OCI-LY1 (cell line): ENCODE results near the gene SLC51B.

Experiments used
- H2AFZ ChIP-seq: fragments of 200-600 bp; sonication (generic), shearing (Covaris generic); 2 replicates; pipeline ENCODE4 v1.6.0; 2014; ENCODE audit warnings: antibody characterized with exemption, mild to moderate bottlenecking, low read length
- H3F3A ChIP-seq: fragments of 200-600 bp; sonication (generic), shearing (Covaris generic); 2 replicates; pipeline ENCODE4 v1.6.0; 2014; ENCODE audit warnings: mild to moderate bottlenecking, antibody characterized with exemption, low read length, moderate library complexity; ENCODE audit not compliant: insufficient read depth
- H3K27ac ChIP-seq: fragments of 200-600 bp; sonication (generic); 2 replicates; pipeline ENCODE4 v1.5.1; 2014; ENCODE audit warnings: low read length, mixed run types, mild to moderate bottlenecking, low read depth; ENCODE audit not compliant: poor library complexity, severe bottlenecking
- H3K27me3 ChIP-seq: fragments of 200-600 bp; sonication (generic); 2 replicates; pipeline ENCODE4 v1.6.0; 2014; ENCODE audit warnings: antibody characterized with exemption, mild to moderate bottlenecking, low read length, moderate library complexity; ENCODE audit not compliant: insufficient read depth
- H3K36me3 ChIP-seq: fragments of 200-600 bp; sonication (generic); 2 replicates; pipeline ENCODE4 v1.6.1; 2014; ENCODE audit warnings: mild to moderate bottlenecking, antibody characterized with exemption, low read length, moderate library complexity, mixed read lengths; ENCODE audit not compliant: insufficient read depth
- H3K4me1 ChIP-seq: fragments of 200-600 bp; sonication (generic); 2 replicates; pipeline ENCODE4 v1.5.1; 2014; ENCODE audit warnings: mild to moderate bottlenecking, low read length, moderate library complexity; ENCODE audit not compliant: insufficient read depth, severe bottlenecking
- H3K4me2 ChIP-seq: fragments of 200-600 bp; sonication (generic), shearing (Covaris generic); 2 replicates; pipeline ENCODE4 v1.6.1; 2014; ENCODE audit warnings: low read length
- H3K4me3 ChIP-seq: fragments of 200-600 bp; sonication (generic); 2 replicates; pipeline ENCODE4 v1.5.1; 2014; ENCODE audit warnings: low read length, low read depth, mild to moderate bottlenecking, mixed read lengths; ENCODE audit not compliant: poor library complexity, severe bottlenecking
- H3K79me2 ChIP-seq: fragments of 200-600 bp; shearing (Covaris generic); 2 replicates; pipeline ENCODE4 v1.6.1; 2016; ENCODE audit warnings: mixed run types, low read length, mixed read lengths; ENCODE audit not compliant: insufficient read depth
- H3K9ac ChIP-seq: fragments of 200-600 bp; sonication (generic), shearing (Covaris generic); 2 replicates; pipeline ENCODE4 v1.6.1; 2014; ENCODE audit warnings: mild to moderate bottlenecking, low read length, mixed read lengths
- H3K9me2 ChIP-seq: fragments of 200-600 bp; sonication (generic), shearing (Covaris generic); 2 replicates; pipeline ENCODE4 v1.6.1; 2014; ENCODE audit warnings: low read depth, mild to moderate bottlenecking, low read length, mixed read lengths
- H3K9me3 ChIP-seq: fragments of 200-600 bp; shearing (Covaris generic); 2 replicates; pipeline ENCODE4 v1.6.1; 2014; ENCODE audit warnings: low read length, mixed read lengths
- H4K20me1 ChIP-seq: fragments of 200-600 bp; sonication (generic), shearing (Covaris generic); 2 replicates; pipeline ENCODE4 v1.6.0; 2016; ENCODE audit warnings: mild to moderate bottlenecking, low read length; ENCODE audit not compliant: insufficient read depth
- EZH2 ChIP-seq: fragments of 200-600 bp; sonication (generic), shearing (Covaris generic); IDR thresholded peaks from 2 replicates; pipeline ENCODE4 v1.8.0; 2017; ENCODE audit warnings: borderline replicate concordance, mixed run types, mild to moderate bottlenecking, antibody characterized with exemption, low read length, moderate library complexity, mixed read lengths
- TF ChIP-seq, protein P1 (sequence below): fragments of 200-600 bp; sonication (generic), shearing (Covaris generic); IDR thresholded peaks from 2 replicates; pipeline ENCODE4 v1.5.1; 2017; ENCODE audit warnings: mild to moderate bottlenecking, antibody characterized with exemption, low read length, moderate library complexity, mixed read lengths

SLC51B gene

DNA sequence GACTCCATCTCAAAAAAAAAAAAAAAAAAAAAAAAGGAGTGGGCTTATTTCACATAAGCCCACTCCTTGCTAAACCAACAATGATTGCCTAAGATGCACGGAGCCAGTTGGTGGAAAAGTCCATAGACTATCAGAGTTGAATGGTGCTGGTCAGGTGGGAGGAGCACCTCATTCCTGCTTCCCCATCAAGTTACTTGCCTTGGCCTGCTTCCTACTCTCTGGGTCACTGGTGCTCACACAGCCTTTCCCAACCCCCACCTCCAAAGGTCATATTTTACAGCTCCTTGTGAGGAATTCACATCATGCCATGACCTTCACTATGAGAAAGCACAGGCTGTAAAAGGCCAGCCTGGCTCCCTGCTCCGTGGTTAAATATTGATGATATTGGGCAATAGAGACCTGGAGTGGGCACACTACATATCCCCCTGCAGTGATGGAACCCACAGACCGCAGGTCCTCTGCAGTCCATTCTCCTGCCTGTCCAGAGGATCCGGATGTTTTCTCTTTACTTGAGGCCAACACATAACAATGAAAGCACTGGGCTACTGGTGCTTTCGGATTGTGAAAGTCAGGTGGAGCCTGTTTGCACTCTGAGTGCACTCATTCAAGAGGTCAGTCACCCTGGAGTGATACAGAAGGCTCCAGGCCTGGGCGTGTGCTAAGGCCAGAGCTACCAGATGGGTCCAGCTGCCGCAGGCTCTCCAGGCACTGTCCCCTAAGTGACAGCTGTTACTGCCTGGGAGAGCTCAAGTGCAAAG is at the start of gene SLC51B:
Gene SLC51B, plus strand, starts transcription at position 664 of the 758 bp plus-strand sequence. CDS start 4,618 bp downstream, outside the sequence.
- no peaks in the 10 kb centered on the region; the same call in 1 of the 2 replicates for H3K27me3 ChIP-seq
- no peak within 1 kb of the TSS for H3K4me2 ChIP-seq
- no peaks in the 10 kb centered on the region for H3K9me3 ChIP-seq
- TF ChIP-seq EZH2: no peak
- TF ChIP-seq, protein P1, sequence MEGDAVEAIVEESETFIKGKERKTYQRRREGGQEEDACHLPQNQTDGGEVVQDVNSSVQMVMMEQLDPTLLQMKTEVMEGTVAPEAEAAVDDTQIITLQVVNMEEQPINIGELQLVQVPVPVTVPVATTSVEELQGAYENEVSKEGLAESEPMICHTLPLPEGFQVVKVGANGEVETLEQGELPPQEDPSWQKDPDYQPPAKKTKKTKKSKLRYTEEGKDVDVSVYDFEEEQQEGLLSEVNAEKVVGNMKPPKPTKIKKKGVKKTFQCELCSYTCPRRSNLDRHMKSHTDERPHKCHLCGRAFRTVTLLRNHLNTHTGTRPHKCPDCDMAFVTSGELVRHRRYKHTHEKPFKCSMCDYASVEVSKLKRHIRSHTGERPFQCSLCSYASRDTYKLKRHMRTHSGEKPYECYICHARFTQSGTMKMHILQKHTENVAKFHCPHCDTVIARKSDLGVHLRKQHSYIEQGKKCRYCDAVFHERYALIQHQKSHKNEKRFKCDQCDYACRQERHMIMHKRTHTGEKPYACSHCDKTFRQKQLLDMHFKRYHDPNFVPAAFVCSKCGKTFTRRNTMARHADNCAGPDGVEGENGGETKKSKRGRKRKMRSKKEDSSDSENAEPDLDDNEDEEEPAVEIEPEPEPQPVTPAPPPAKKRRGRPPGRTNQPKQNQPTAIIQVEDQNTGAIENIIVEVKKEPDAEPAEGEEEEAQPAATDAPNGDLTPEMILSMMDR: no peak
- H4K20me1 ChIP-seq: no peaks in the 10 kb centered on the region
- H3K9ac ChIP-seq: no peak within 1 kb of the TSS
- H3K9me2 ChIP-seq: no peaks in the 10 kb centered on the region
- H3K4me3 ChIP-seq: no peak within 1 kb of the TSS
- peaks cover 10% of the 10 kb centered on the region for H3K4me1 ChIP-seq
- no peaks in the 10 kb centered on the region for H3K36me3 ChIP-seq
- no peak within 1 kb of the TSS for H3K27ac ChIP-seq
- no peaks in the 10 kb centered on the region for H3F3A ChIP-seq
- no peak within 1 kb of the TSS for H2AFZ ChIP-seq
- no peaks in the 10 kb centered on the region for H3K79me2 ChIP-seq

DNA sequence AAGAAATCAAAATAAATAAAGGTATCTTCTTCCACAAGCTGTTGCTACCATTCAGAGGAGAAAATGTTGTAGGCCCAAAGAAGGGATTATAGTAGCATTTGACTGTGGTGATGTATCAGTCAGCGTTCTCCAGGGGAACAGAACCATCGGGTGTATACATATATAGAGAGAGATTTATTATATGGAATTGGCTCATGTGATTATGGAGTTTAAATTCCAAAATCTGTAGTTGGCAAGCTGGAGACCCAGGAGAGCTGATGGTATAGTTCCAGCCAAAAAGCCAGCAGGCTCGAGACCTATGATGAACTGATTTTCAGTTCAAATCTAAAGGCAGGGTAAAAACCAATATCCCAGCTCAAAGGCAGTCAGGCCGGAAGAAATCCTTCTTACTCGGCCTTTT is 48.1 kb upstream of the SLC51B start:
- Histone ChIP-seq H2AFZ (no peak overlapping the region), H3K9me2 (no peaks in the 10 kb centered on the region), H3K9ac (no peak overlapping the region), H3K27me3 (no peaks in the 10 kb centered on the region), H4K20me1 (no peaks in the 10 kb centered on the region), H3F3A (no peaks in the 10 kb centered on the region), H3K79me2 (no peaks in the 10 kb centered on the region), H3K36me3 (no peaks in the 10 kb centered on the region; the same call in 1 of the 2 replicates), H3K4me1 (no peaks in the 10 kb centered on the region), H3K4me3 (no peak overlapping the region), H3K4me2 (no peak overlapping the region), H3K9me3 (no peaks in the 10 kb centered on the region), H3K27ac (no peak overlapping the region)
- TF ChIP-seq, protein P1: no peak
- no peak for TF ChIP-seq EZH2

DNA sequence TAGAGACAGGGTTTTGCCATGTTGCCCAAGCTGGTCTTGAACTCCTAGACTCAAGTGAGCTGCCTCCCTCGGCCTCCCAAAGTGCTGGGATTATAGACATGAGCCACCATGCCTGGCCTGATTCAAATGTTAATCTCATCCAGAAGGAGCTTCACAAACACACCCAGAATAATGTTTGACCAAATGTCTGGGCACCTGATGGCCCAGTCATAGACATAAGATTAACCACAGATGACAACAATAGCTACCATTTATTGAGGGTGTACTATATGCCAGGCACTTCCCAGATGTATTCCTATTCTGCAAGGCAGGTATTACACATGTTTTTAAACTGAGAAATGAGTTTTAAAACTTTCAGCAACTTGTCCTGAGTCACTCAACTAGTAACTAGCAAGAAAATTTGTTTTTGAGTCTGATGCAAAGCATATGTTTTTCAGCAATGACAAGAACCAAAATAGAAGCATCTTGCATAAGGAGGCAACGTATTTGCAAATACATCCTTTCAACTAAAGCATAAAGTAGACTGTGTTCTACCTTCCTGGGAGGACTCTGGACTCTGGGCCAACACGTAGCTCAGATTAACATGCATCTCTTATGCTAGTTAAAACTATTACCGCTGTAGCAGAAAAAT is 47.3 kb upstream of the SLC51B start:
- TF ChIP-seq, protein P1: no peak
- TF ChIP-seq EZH2: no peak
- no peaks in the 10 kb centered on the region for H3K9me2 ChIP-seq
- H3K36me3 ChIP-seq: peaks cover under 1% of the 10 kb centered on the region; the same call in 1 of the 2 replicates
- no peaks in the 10 kb centered on the region for H3K9me3 ChIP-seq
- H3K4me1 ChIP-seq: no peaks in the 10 kb centered on the region
- no peak overlapping the region for H3K9ac ChIP-seq
- H2AFZ ChIP-seq: no peak overlapping the region
- H3K4me2 ChIP-seq: no peak overlapping the region
- no peaks in the 10 kb centered on the region for H3K79me2 ChIP-seq
- no peak overlapping the region for H3K4me3 ChIP-seq
- no peaks in the 10 kb centered on the region for H4K20me1 ChIP-seq
- H3K27me3 ChIP-seq: no peaks in the 10 kb centered on the region
- no peak overlapping the region for H3K27ac ChIP-seq
- H3F3A ChIP-seq: no peaks in the 10 kb centered on the region
